ENCODE data around the gene TRAF3.

The TRAF3 gene

GRCh38 chr14:102952276-102952675 lies 175.0 kb downstream of the TRAF3 start:
- DNase-seq (ENCODE audit: low read depth): no peak
- TF ChIP-seq CTCF (IDR thresholded peaks at IDR 0.05; ENCODE audit: low read length, missing control alignments): no peak

GRCh38 chr14:102953100-102953499 lies 175.9 kb downstream of the TRAF3 start:
- no peak for TF ChIP-seq CTCF (IDR thresholded peaks at IDR 0.05; ENCODE audit: low read length, missing control alignments)
- no peak for DNase-seq (ENCODE audit: low read depth)
- no peak overlapping the region for H3K4me3 ChIP-seq (replicated peaks; ENCODE audit: low read depth, low read length)

More at GRCh38 chr14:102952276-102952675, 175.0 kb downstream of the TRAF3 start:
- H3K4me3 ChIP-seq (replicated peaks; ENCODE audit: low read depth, low read length): no peak overlapping the region

GRCh38 chr14:102954081-102954789 lies 177.0 kb downstream of the TRAF3 start:
- no peak for TF ChIP-seq CTCF (IDR thresholded peaks at IDR 0.05; ENCODE audit: low read length, missing control alignments)
- H3K4me3 ChIP-seq (replicated peaks; ENCODE audit: low read depth, low read length): no peak overlapping the region
- DNase-seq (ENCODE audit: low read depth): no peak

GRCh38 chr14:102955636-102956408 lies 178.6 kb downstream of the TRAF3 start:
- TF ChIP-seq CTCF (IDR thresholded peaks at IDR 0.05; ENCODE audit: low read length, missing control alignments): no peak
- DNase-seq (ENCODE audit: low read depth): no peak

GRCh38 chr14:102957222-102957621 lies 180.0 kb downstream of the TRAF3 start:
- no peak for DNase-seq (ENCODE audit: low read depth)
- TF ChIP-seq CTCF (IDR thresholded peaks at IDR 0.05; ENCODE audit: low read length, missing control alignments): no peak
- no peak overlapping the region for H3K4me3 ChIP-seq (replicated peaks; ENCODE audit: low read depth, low read length)

More at GRCh38 chr14:102955636-102956408, 178.6 kb downstream of the TRAF3 start:
- no peak overlapping the region for H3K4me3 ChIP-seq (replicated peaks; ENCODE audit: low read depth, low read length)

GRCh38 chr14:102958461-102958860 lies 181.2 kb downstream of the TRAF3 start:
- no peak overlapping the region for H3K4me3 ChIP-seq (replicated peaks; ENCODE audit: low read depth, low read length)
- DNase-seq (ENCODE audit: low read depth): no peak
- TF ChIP-seq CTCF (IDR thresholded peaks at IDR 0.05; ENCODE audit: low read length, missing control alignments): no peak

Data from fibroblast of pulmonary artery (primary cell).